C4-2B (cell line): Measurements from ENCODE around the gene TSFM.
A peak's percentile ranks its signal among the peaks of the same experiment; 100 is the strongest.

Source experiments
- H3K27ac ChIP-seq: fragments of 450-650 bp; 2 replicates; pipeline ENCODE4 v1.5.1; 2017
- CTCF ChIP-seq: fragments of 450-650 bp; conservative IDR thresholded peaks from 2 replicates; pipeline ENCODE4 v1.5.1; 2017; ENCODE audit warnings: mild to moderate bottlenecking
- ZFX ChIP-seq: fragments of 450-650 bp; IDR thresholded peaks from 2 replicates; pipeline ENCODE4 v1.6.1; 2017

Gene TSFM

GRCh38 chr12:57741844-57742738 lies 40.5 kb upstream of the TSFM start:
- H3K27ac ChIP-seq, result no peak overlapping the region

GRCh38 chr12:57743769-57744168 lies 38.8 kb upstream of the TSFM start:
- no peak overlapping the region for H3K27ac ChIP-seq
- TF ChIP-seq ZFX (no peak), CTCF (no peak)

More at GRCh38 chr12:57741844-57742738, 40.5 kb upstream of the TSFM start:
- no peak for TF ChIP-seq CTCF
- TF ChIP-seq ZFX, result no peak

- TF ChIP-seq CTCF (no peak), ZFX (no peak)
- H3K27ac ChIP-seq, result peak overlapping the region; percentile 70
Observed at GRCh38 chr12:57744194-57744776, 38.3 kb upstream of the TSFM start.

- H3K27ac ChIP-seq, result peak within 1 kb of the TSS; percentile 70
- TF ChIP-seq ZFX, result no peak
- no peak for TF ChIP-seq CTCF
Observed at GRCh38 chr12:57744777-57745484, 37.7 kb upstream of the TSFM start, which contains the start of gene TSPAN31. Gene TSPAN31, plus strand, starts transcription at chr12:57745039. Its CDS starts 116 bp downstream, at chr12:57745155.

GRCh38 chr12:57745485-57745881 lies 37.1 kb upstream of the TSFM start:
- H3K27ac ChIP-seq, result peak overlapping the region; percentile 70

GRCh38 chr12:57746025-57746424 lies 36.6 kb upstream of the TSFM start:
- H3K27ac ChIP-seq, result no peak overlapping the region; the same call in 1 of the 2 replicates
- TF ChIP-seq CTCF (no peak), ZFX (no peak)

More at GRCh38 chr12:57745485-57745881, 37.1 kb upstream of the TSFM start:
- TF ChIP-seq CTCF (no peak), ZFX (no peak)
